Stromal cell of bone marrow (primary cell): Measurements from ENCODE around the gene NSMCE1.

ENCODE experiments used
- DNase-seq: peaks from one replicate; pipeline ENCODE4 v3.0.0-alpha.2; 2012; ENCODE audit warnings: low read depth

Gene NSMCE1

GRCh38 chr16:27229891-27230470 is 38.6 kb downstream of the NSMCE1 start:
- DNase-seq, result no peak

GRCh38 chr16:27228621-27229501 is 39.7 kb downstream of the NSMCE1 start:
- no peak for DNase-seq

- no peak for DNase-seq
Observed at GRCh38 chr16:27228045-27228444, 40.5 kb downstream of the NSMCE1 start.

GRCh38 chr16:27226976-27227705 is 41.4 kb downstream of the NSMCE1 start:
- DNase-seq, result no peak

GRCh38 chr16:27226476-27226875 is 42.1 kb downstream of the NSMCE1 start:
- DNase-seq, result no peak

GRCh38 chr16:27225536-27226360 is 42.8 kb downstream of the NSMCE1 start:
- DNase-seq, result no peak

GRCh38 chr16:27224741-27225300 is 43.8 kb downstream of the NSMCE1 start:
- no peak for DNase-seq

DNA sequence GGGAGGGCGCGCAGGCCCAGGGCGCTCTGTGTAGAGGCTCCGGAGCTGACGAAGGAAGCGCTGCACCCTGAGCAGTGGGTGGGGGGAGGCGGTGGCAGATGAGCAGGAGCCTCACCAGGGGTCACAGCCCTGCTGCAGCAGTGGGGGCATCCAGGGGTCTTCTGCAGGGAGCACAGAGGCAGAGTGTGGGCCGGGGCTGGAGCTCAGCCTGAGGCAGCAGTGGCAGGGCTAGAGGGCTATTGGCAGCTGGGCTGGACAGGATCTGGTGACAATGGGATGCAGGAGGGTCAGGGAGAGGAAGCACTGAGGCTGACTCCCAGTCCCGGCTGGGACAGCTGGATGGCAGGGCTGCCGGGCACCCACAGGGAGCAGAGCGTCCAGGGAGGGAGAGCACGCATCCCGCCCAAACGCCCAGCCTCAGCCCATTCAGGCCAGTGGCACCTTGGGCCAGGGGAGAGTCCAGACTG is 44.3 kb downstream of the NSMCE1 start:
- no peak for DNase-seq

DNA sequence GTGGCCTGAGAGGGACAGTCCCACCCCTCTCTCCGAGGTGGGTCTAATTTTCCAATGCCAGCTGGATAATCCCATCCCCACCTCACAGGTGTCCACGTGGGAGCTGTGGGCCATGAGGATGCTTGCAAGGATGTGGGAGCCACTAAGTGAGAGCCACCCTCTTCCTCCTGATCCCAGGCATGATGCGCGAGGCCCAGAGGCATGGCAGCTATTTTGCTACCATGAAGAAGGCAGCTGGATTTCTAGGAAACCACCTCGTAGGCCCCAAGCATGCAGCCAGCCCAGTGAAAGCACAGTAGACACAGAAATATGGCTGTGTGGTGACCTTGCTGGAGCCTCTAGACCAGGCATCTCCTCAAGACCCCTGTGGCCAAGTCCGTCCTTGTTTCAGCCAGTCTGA is 44.9 kb downstream of the NSMCE1 start:
- DNase-seq, result no peak

- no peak for DNase-seq
Observed at GRCh38 chr16:27223226-27223610, 45.4 kb downstream of the NSMCE1 start.

- DNase-seq, result no peak
Observed at GRCh38 chr16:27222249-27223225, 46.0 kb downstream of the NSMCE1 start.

DNA sequence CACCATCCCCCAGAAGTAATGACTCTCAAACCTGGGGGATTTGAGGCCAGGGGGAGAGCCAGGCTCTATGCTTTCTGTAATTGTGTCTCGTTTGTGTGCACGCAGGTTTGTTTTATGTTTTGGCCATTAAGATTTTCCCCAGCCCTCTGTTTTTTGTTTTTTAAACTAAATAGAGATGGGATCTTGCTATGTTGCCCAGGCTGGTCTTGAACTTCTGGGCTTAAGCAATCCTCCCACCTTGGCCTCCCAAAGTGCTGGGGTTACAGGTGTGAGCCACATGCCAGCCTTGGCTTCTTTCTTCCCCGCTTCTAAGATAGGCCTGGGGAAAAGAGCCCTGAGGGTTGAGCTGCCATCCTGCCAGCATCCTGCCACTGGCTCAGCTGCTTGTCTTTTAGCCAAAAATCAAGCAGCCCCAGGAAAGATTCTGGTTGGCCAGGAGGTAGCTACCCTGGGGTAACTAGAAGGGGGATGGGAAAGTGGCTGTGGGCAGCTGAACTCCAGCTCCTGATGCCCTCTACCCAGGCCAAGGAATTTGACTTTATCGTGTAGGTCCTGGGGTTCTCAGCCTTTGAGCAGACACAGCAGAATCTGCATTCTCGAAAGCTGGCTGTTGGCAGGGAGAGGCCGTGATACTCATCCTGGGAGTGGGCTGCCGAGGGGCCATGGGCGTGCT is 46.9 kb downstream of the NSMCE1 start:
- no peak for DNase-seq

GRCh38 chr16:27220991-27221390 is 47.6 kb downstream of the NSMCE1 start:
- no peak for DNase-seq

GRCh38 chr16:27220527-27220926 is 48.0 kb downstream of the NSMCE1 start:
- DNase-seq, result no peak

DNA sequence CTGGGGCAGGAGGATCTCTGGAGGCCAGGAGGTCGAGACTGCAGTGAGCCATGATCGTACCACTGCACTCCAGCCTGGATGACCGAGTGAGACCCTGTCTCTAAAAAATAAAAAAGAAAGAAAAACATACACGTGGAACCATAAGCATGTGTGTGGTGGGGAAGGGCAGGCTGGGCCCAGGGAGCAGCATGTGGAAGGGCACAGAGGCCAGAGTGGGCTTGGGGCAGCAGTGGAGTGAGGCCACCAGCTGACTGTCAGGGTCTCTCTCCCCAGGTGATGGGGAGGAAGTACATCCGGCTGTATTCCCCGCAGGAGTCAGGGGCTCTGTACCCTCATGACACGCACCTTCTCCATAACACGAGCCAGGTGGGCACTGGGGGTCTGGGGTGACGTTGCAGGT is 48.5 kb downstream of the NSMCE1 start:
- DNase-seq, result no peak

DNA sequence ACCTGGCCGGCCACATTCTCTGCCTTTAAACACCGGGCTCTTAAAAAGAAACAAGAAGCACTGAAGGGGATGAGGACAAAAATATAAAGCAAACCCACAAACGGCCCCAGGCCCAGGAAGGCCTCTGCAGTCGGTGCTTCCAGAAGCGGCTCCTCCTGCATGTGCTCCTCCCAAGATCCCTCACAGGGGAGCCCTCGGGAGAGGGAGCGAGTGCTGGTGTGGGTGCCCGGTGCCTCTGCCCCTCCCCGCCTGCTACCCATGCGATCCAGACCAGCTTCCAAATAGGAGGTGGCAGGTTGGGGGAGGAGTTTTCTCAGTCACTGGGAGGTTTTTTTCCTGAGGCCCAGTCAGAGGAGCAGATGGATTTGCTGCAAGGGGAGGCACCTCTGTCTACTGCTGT is 49.4 kb downstream of the NSMCE1 start:
- DNase-seq, result no peak

- DNase-seq, result no peak
Observed at GRCh38 chr16:27218756-27219155, 49.8 kb downstream of the NSMCE1 start.

GRCh38 chr16:27217256-27217655 is 51.3 kb downstream of the NSMCE1 start:
- DNase-seq, result no peak

DNA sequence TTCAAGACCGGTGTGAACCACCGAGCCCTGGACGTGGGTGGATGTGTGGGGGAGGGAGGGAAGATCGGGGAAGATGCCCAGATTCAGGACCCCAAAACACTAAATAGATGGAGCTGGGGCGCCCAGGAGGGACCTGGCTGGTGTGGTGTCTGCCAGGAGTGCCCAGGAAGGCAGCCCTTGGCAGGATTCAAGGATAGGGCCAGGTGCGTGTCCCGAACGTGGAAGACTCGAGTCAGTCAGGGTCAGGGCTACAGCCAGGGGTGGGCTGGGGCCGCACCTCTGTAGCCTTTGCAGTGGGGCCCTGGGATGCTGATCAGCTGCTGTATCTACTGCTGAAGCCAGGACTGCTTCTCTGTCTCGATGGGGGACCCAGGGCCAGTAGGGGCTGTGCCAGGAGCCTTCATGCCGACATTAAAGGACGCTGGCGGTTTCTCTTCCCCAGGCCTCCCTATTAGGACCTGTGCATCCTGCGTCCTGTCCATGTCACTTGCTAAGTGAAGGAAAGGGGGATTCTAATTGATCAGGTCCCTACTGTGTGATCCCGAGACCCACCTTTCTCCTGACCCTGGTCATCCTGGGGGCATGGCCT is 52.2 kb downstream of the NSMCE1 start:
- DNase-seq, result no peak

GRCh38 chr16:27215660-27216059 is 52.9 kb downstream of the NSMCE1 start:
- no peak for DNase-seq
